NT2/D1 (cell line): ENCODE results near the gene TOR1AIP2.

Source experiments
- DNase-seq: peaks from one replicate; pipeline ENCODE4 v3.0.0-alpha.2; 2011; ENCODE audit warnings: low read depth, low spot score
- H3K27me3 ChIP-seq: 2 replicates; pipeline ENCODE4 v1.6.0; 2011; ENCODE audit warnings: mild to moderate bottlenecking; ENCODE audit not compliant: insufficient read length, insufficient read depth
- H3K36me3 ChIP-seq: 2 replicates; pipeline ENCODE4 v1.6.1; 2011; ENCODE audit warnings: mild to moderate bottlenecking, low read length, mixed read lengths; ENCODE audit not compliant: insufficient read depth, insufficient read length
- H3K4me1 ChIP-seq: 2 replicates; pipeline ENCODE4 v1.5.1; 2011; ENCODE audit not compliant: insufficient read depth, insufficient read length
- H3K4me3 ChIP-seq: 2 replicates; pipeline ENCODE4 v1.5.1; 2011; ENCODE audit warnings: low read depth; ENCODE audit not compliant: insufficient read length
- H3K9ac ChIP-seq: 2 replicates; pipeline ENCODE4 v1.6.0; 2011; ENCODE audit warnings: low read depth; ENCODE audit not compliant: insufficient read length
- H3K9me3 ChIP-seq: 2 replicates; pipeline ENCODE4 v1.5.1; 2011; ENCODE audit warnings: mild to moderate bottlenecking, low read length; ENCODE audit not compliant: insufficient read depth
- SUZ12 ChIP-seq: IDR thresholded peaks from 2 replicates; pipeline ENCODE4 v1.6.1; 2011; ENCODE audit not compliant: insufficient read length, insufficient read depth; ENCODE audit errors: extremely low read depth
- YY1 ChIP-seq: IDR thresholded peaks from 2 replicates; pipeline ENCODE4 v1.6.1; 2011; ENCODE audit not compliant: insufficient read length, insufficient read depth
- ZNF274 ChIP-seq: IDR thresholded peaks from 2 replicates; pipeline ENCODE4 v1.6.1; 2011; ENCODE audit warnings: mild to moderate bottlenecking, low read depth, low read length

The TOR1AIP2 gene

GRCh38 chr1:179831852-179832699 is 45.5 kb downstream of the TOR1AIP2 start:
- H3K4me3 ChIP-seq: no peak overlapping the region
- DNase-seq: no peak

GRCh38 chr1:179831225-179831624 is 46.4 kb downstream of the TOR1AIP2 start:
- TF ChIP-seq YY1: no peak
- TF ChIP-seq ZNF274: no peak
- no peak for TF ChIP-seq SUZ12
- no peak overlapping the region for H3K9ac ChIP-seq
- DNase-seq: no peak
- no peaks in the 10 kb centered on the region for H3K36me3 ChIP-seq
- H3K9me3 ChIP-seq: no peaks in the 10 kb centered on the region
- no peaks in the 10 kb centered on the region for H3K27me3 ChIP-seq
- H3K4me1 ChIP-seq: peaks cover under 1% of the 10 kb centered on the region
- H3K4me3 ChIP-seq: no peak overlapping the region

More at GRCh38 chr1:179831852-179832699, 45.5 kb downstream of the TOR1AIP2 start:
- no peaks in the 10 kb centered on the region for H3K27me3 ChIP-seq
- H3K4me1 ChIP-seq: no peaks in the 10 kb centered on the region
- H3K36me3 ChIP-seq: no peaks in the 10 kb centered on the region
- TF ChIP-seq SUZ12 (no peak), YY1 (no peak), ZNF274 (no peak)
- peaks cover 6% of the 10 kb centered on the region; the same call in 1 of the 2 replicates for H3K9me3 ChIP-seq
- no peak overlapping the region for H3K9ac ChIP-seq

GRCh38 chr1:179828554-179829110 is 49.0 kb downstream of the TOR1AIP2 start:
- Histone ChIP-seq H3K27me3 (no peaks in the 10 kb centered on the region), H3K9me3 (no peaks in the 10 kb centered on the region), H3K36me3 (no peaks in the 10 kb centered on the region), H3K4me3 (no peak overlapping the region), H3K9ac (no peak overlapping the region), H3K4me1 (peaks cover 12% of the 10 kb centered on the region)
- no peak for DNase-seq
- no peak for TF ChIP-seq SUZ12
- no peak for TF ChIP-seq ZNF274
- TF ChIP-seq YY1: no peak

GRCh38 chr1:179826626-179827280 is 50.9 kb downstream of the TOR1AIP2 start:
- no peaks in the 10 kb centered on the region for H3K9me3 ChIP-seq
- H3K36me3 ChIP-seq: no peaks in the 10 kb centered on the region
- no peak overlapping the region for H3K9ac ChIP-seq
- H3K27me3 ChIP-seq: no peaks in the 10 kb centered on the region
- H3K4me3 ChIP-seq: no peak overlapping the region
- TF ChIP-seq SUZ12 (no peak), YY1 (no peak), ZNF274 (no peak)
- peaks cover 12% of the 10 kb centered on the region for H3K4me1 ChIP-seq
- no peak for DNase-seq

GRCh38 chr1:179825798-179826460 is 51.7 kb downstream of the TOR1AIP2 start:
- no peak overlapping the region for H3K4me3 ChIP-seq
- no peak for DNase-seq
- TF ChIP-seq SUZ12 (no peak), YY1 (no peak), ZNF274 (no peak)
- H3K9ac ChIP-seq: no peak overlapping the region
- H3K4me1 ChIP-seq: peaks cover 12% of the 10 kb centered on the region
- no peaks in the 10 kb centered on the region for H3K36me3 ChIP-seq
- H3K27me3 ChIP-seq: peaks cover 2% of the 10 kb centered on the region
- H3K9me3 ChIP-seq: no peaks in the 10 kb centered on the region

- peaks cover 12% of the 10 kb centered on the region for H3K4me1 ChIP-seq
- no peak for DNase-seq
- peaks cover 2% of the 10 kb centered on the region for H3K27me3 ChIP-seq
- H3K4me3 ChIP-seq: no peak overlapping the region
- TF ChIP-seq SUZ12 (no peak), ZNF274 (no peak), YY1 (no peak)
- H3K9ac ChIP-seq: no peak overlapping the region
- no peaks in the 10 kb centered on the region for H3K36me3 ChIP-seq
- H3K9me3 ChIP-seq: no peaks in the 10 kb centered on the region
Observed at GRCh38 chr1:179825206-179825605, 52.4 kb downstream of the TOR1AIP2 start.
